GM23248 (cell line): ENCODE measurements around the gene LRBA. TPM values are rescaled to one million over a fixed set of nuclear protein-coding genes. Genes with fewer than 3 reads are reported as not detected.

Source experiments
- DNase-seq: peaks from one replicate; pipeline ENCODE4 v3.0.0-alpha.2; 2015
- H2AFZ ChIP-seq: fragments of 200-600 bp; sonication (generic); 2 replicates; pipeline ENCODE4 v1.6.1; 2016; ENCODE audit warnings: antibody characterized with exemption
- H3F3A ChIP-seq: fragments of 200-600 bp; sonication (generic); 2 replicates; pipeline ENCODE4 v1.6.1; 2016; ENCODE audit warnings: mild to moderate bottlenecking, antibody characterized with exemption, mixed run types; ENCODE audit not compliant: insufficient read depth
- H3K27ac ChIP-seq: fragments of 200-600 bp; sonication (generic); 2 replicates; pipeline ENCODE4 v1.5.1; 2016; ENCODE audit warnings: mild to moderate bottlenecking
- H3K27me3 ChIP-seq: fragments of 200-600 bp; sonication (generic); replicated peaks from 2 replicates; pipeline ENCODE4 v1.6.1; 2016; ENCODE audit warnings: mild to moderate bottlenecking; ENCODE audit not compliant: insufficient read depth
- H3K36me3 ChIP-seq: fragments of 200-600 bp; sonication (generic); 2 replicates; pipeline ENCODE4 v1.6.1; 2016; ENCODE audit warnings: low read depth, mild to moderate bottlenecking
- H3K4me1 ChIP-seq: fragments of 200-600 bp; sonication (generic); 2 replicates; pipeline ENCODE4 v1.6.1; 2016; ENCODE audit warnings: mild to moderate bottlenecking; ENCODE audit not compliant: insufficient read depth
- H3K4me2 ChIP-seq: fragments of 200-600 bp; sonication (generic); one replicate; pipeline ENCODE4 v1.6.1; 2016; ENCODE audit warnings: mild to moderate bottlenecking; ENCODE audit not compliant: unreplicated experiment
- H3K4me3 ChIP-seq: fragments of 200-600 bp; sonication (generic); 2 replicates; pipeline ENCODE4 v1.5.1; 2016; ENCODE audit warnings: mild to moderate bottlenecking
- H3K79me2 ChIP-seq: fragments of 200-600 bp; sonication (generic); 2 replicates; pipeline ENCODE4 v1.6.1; 2016; ENCODE audit warnings: mild to moderate bottlenecking; ENCODE audit not compliant: insufficient read depth
- H3K9ac ChIP-seq: fragments of 200-600 bp; sonication (generic); 2 replicates; pipeline ENCODE4 v1.6.1; 2016; ENCODE audit warnings: mild to moderate bottlenecking
- H3K9me2 ChIP-seq: fragments of 200-600 bp; sonication (generic); 2 replicates; pipeline ENCODE4 v1.6.1; 2016; ENCODE audit warnings: mixed run types, mild to moderate bottlenecking, moderate library complexity; ENCODE audit not compliant: insufficient read depth
- H3K9me3 ChIP-seq: fragments of 200-600 bp; sonication (generic); one replicate; pipeline ENCODE4 v1.6.1; 2017; ENCODE audit warnings: low read depth
- H4K20me1 ChIP-seq: fragments of 200-600 bp; sonication (generic); 2 replicates; pipeline ENCODE4 v1.6.0; 2016; ENCODE audit not compliant: insufficient read depth
- EZH2 ChIP-seq: fragments of 200-600 bp; sonication (generic); IDR thresholded peaks from 2 replicates; pipeline ENCODE4 v1.6.1; 2018; ENCODE audit warnings: antibody characterized with exemption, mild to moderate bottlenecking; ENCODE audit not compliant: insufficient read depth, poor library complexity, severe bottlenecking
- EZH2phosphoT487 ChIP-seq: fragments of 200-600 bp; sonication (generic); IDR thresholded peaks from 2 replicates; pipeline ENCODE4 v1.6.1; 2018; ENCODE audit warnings: antibody characterized with exemption, moderate library complexity, mild to moderate bottlenecking, low read depth; ENCODE audit not compliant: insufficient read depth
- WGBS, 2 experiments: methylation state at CpG; one replicate each; pipeline ENCODE4 v1.1.6; 2015 to 2017; ENCODE audit warnings: low lambda C conversion rate in 2 of 2, low coverage in 1 of 2; ENCODE audit errors: missing lambda C conversion rate in 2 of 2; 5-methylcytosine and 5-hydroxymethylcytosine counted together
- in situ Hi-C: fragments of 300-500 bp; cut with MboI; formaldehyde crosslinking; loops from 2 replicates; pipeline ENCODE4 v1.15.0; 2020
- polyA plus RNA-seq: library from polyadenylated mRNA; unstranded; fragments of >200 nt; fragmentation: Nextera tagmentation; extraction: Ambion mirVana; gene quantifications from 2 replicates; pipeline ENCODE4 v1.2.1, GENCODE V29; 2016
- total RNA-seq: library from RNA; depleted of rRNA; stranded (reverse); fragments of >200 nt; shearing (Covaris generic); gene quantifications from 2 replicates; pipeline ENCODE4 v1.2.3, GENCODE V29; 2014

LRBA gene
- total and polyA plus RNA-seq, 2 experiments from 2014 or later: 6.6 to 17.8 TPM

- in situ Hi-C loops: no loop called here
- 63 to 64% methylated on average over 14 to 16 of the region's 16 CpGs for WGBS, 2 experiments
- H4K20me1 ChIP-seq: no peaks in the 10 kb centered on the region
Measured at GRCh38 chr4:150255610-150256224, 759.4 kb downstream of the LRBA start.

GRCh38 chr4:150253965-150254630 is 761.0 kb downstream of the LRBA start:
- Histone ChIP-seq H3K9me3 (no peaks in the 10 kb centered on the region), H3K4me2 (no peak overlapping the region), H3F3A (peaks cover 8% of the 10 kb centered on the region; the same call in 1 of the 2 replicates), H3K27me3 (no peaks in the 10 kb centered on the region), H3K4me1 (no peaks in the 10 kb centered on the region), H3K9me2 (no peaks in the 10 kb centered on the region), H3K4me3 (no peak overlapping the region), H3K9ac (no peak overlapping the region), H3K27ac (no peak overlapping the region), H3K36me3 (no peaks in the 10 kb centered on the region), H2AFZ (no peak overlapping the region), H3K79me2 (no peaks in the 10 kb centered on the region), H4K20me1 (no peaks in the 10 kb centered on the region)
- no peak for DNase-seq
- 95 to 97% methylated on average over 18 of the region's 18 CpGs for WGBS, 2 experiments
- in situ Hi-C loops: no loop called here
- TF ChIP-seq EZH2 (no peak), EZH2phosphoT487 (no peak)

More at GRCh38 chr4:150255610-150256224, 759.4 kb downstream of the LRBA start:
- no peak for TF ChIP-seq EZH2phosphoT487
- TF ChIP-seq EZH2: no peak
- Histone ChIP-seq H2AFZ (no peak overlapping the region; the same call in 1 of the 2 replicates), H3K9me3 (no peaks in the 10 kb centered on the region), H3K4me2 (no peak overlapping the region), H3K36me3 (no peaks in the 10 kb centered on the region), H3K27ac (no peak overlapping the region), H3K9me2 (no peaks in the 10 kb centered on the region), H3K9ac (no peak overlapping the region), H3K79me2 (no peaks in the 10 kb centered on the region), H3K4me3 (no peak overlapping the region), H3K4me1 (no peaks in the 10 kb centered on the region), H3F3A (no peaks in the 10 kb centered on the region), H3K27me3 (no peaks in the 10 kb centered on the region)
- no peak for DNase-seq

GRCh38 chr4:150253416-150253815 is 761.7 kb downstream of the LRBA start:
- WGBS, 2 experiments: 97% methylated on average over 11 of the region's 11 CpGs
- H3K9me3 ChIP-seq: no peaks in the 10 kb centered on the region
- H3K79me2 ChIP-seq: no peaks in the 10 kb centered on the region
- peaks cover 8% of the 10 kb centered on the region; the same call in 1 of the 2 replicates for H3F3A ChIP-seq
- no peak overlapping the region for H2AFZ ChIP-seq
- H4K20me1 ChIP-seq: no peaks in the 10 kb centered on the region
- no peaks in the 10 kb centered on the region for H3K9me2 ChIP-seq
- no peak for DNase-seq
- TF ChIP-seq EZH2phosphoT487: no peak
- no peak for TF ChIP-seq EZH2
- H3K36me3 ChIP-seq: no peaks in the 10 kb centered on the region
- in situ Hi-C loops: no loop called here
- no peaks in the 10 kb centered on the region for H3K4me1 ChIP-seq
- H3K4me2 ChIP-seq: no peak overlapping the region
- H3K27ac ChIP-seq: no peak overlapping the region
- no peaks in the 10 kb centered on the region for H3K27me3 ChIP-seq
- no peak overlapping the region for H3K9ac ChIP-seq
- no peak overlapping the region for H3K4me3 ChIP-seq

- Histone ChIP-seq H3K9ac (no peak overlapping the region), H4K20me1 (no peaks in the 10 kb centered on the region), H3F3A (peaks cover 8% of the 10 kb centered on the region; the same call in 1 of the 2 replicates), H3K4me2 (no peak overlapping the region), H3K79me2 (no peaks in the 10 kb centered on the region), H3K4me1 (no peaks in the 10 kb centered on the region), H3K36me3 (no peaks in the 10 kb centered on the region), H3K9me2 (no peaks in the 10 kb centered on the region), H3K27ac (no peak overlapping the region), H3K27me3 (no peaks in the 10 kb centered on the region), H3K4me3 (no peak overlapping the region), H2AFZ (no peak overlapping the region), H3K9me3 (no peaks in the 10 kb centered on the region)
- no peak for TF ChIP-seq EZH2phosphoT487
- TF ChIP-seq EZH2: no peak
- in situ Hi-C loops: no loop called here
- 93 to 94% methylated on average over 7 of the region's 7 CpGs for WGBS, 2 experiments
- DNase-seq: no peak
Measured at GRCh38 chr4:150252741-150253140, 762.3 kb downstream of the LRBA start.

GRCh38 chr4:150252306-150252705 is 762.8 kb downstream of the LRBA start:
- H3K4me3 ChIP-seq: no peak overlapping the region
- no peaks in the 10 kb centered on the region for H3K36me3 ChIP-seq
- no peaks in the 10 kb centered on the region for H3K9me3 ChIP-seq
- 96% methylated on average over 6 of the region's 6 CpGs for WGBS, 2 experiments
- no peak for DNase-seq
- in situ Hi-C loops: no loop called here
- H3K27me3 ChIP-seq: no peaks in the 10 kb centered on the region
- TF ChIP-seq EZH2: no peak
- TF ChIP-seq EZH2phosphoT487: no peak
- H4K20me1 ChIP-seq: no peaks in the 10 kb centered on the region
- H3K27ac ChIP-seq: no peak overlapping the region
- peaks cover 8% of the 10 kb centered on the region; the same call in 1 of the 2 replicates for H3F3A ChIP-seq
- H3K9me2 ChIP-seq: no peaks in the 10 kb centered on the region
- H3K4me1 ChIP-seq: no peaks in the 10 kb centered on the region
- H3K79me2 ChIP-seq: no peaks in the 10 kb centered on the region
- no peak overlapping the region for H3K4me2 ChIP-seq
- H3K9ac ChIP-seq: no peak overlapping the region
- H2AFZ ChIP-seq: no peak overlapping the region
